OCI-LY7 (cell line): Measurements from ENCODE around the gene KLHL17.

Experiments used
- CTCF ChIP-seq: fragments of 200-600 bp; sonication (generic); conservative IDR thresholded peaks from 2 replicates; pipeline ENCODE4 v1.5.1; 2014; ENCODE audit warnings: mild to moderate bottlenecking, antibody characterized with exemption, low read length, moderate library complexity, mixed read lengths
- EZH2phosphoT487 ChIP-seq: fragments of 200-600 bp; sonication (generic); IDR thresholded peaks from 2 replicates; pipeline ENCODE4 v1.6.1; 2018; ENCODE audit warnings: low read depth, borderline replicate concordance, mild to moderate bottlenecking, mixed run types, antibody characterized with exemption, low read length, moderate library complexity, mixed read lengths

- TF ChIP-seq CTCF (no peak), EZH2phosphoT487 (no peak)
Measured at GRCh38 chr1:911875-912739, 48.3 kb upstream of the KLHL17 start.
